ENCODE results near the gene ANXA1. TPM values are rescaled to one million over a fixed set of nuclear protein-coding genes. Genes with fewer than 3 reads are reported as not detected.
A peak's percentile ranks its signal among the peaks of the same experiment; 100 is the strongest.

ANXA1 gene
- total and polyA plus RNA-seq, 2 donors (not counting 1 experiment from before 2014, with no cell fraction given), result 817 to 966 TPM

DNA sequence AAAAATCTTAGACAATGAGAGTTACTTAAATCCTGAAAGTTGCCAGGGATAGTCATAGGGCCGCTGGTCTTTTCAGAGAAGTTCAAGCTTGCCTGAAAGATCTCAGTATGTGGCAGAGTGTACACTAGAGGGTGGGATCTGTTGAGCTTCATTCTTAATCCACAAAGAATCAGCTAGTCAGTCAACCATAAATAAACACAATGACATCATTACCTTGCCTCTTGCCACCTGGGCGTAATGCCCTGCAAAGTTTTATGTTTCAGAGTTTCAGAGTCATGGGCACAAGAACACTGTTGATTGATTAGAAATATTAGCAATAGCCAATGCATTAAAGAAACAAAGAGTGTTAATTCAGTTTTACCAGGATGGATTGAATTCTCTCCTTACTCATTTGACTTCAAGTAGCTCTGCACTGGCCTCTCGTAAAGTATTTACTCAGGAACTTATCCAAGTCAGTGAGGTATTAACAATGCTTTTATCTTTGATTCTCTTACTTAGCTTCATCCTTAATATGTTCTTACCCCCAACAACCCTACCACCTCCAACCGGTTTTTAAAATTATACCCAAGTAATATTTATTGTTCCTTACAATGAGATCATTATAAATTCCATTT, 14.3 kb upstream of the ANXA1 start:
- Histone ChIP-seq H3K4me3 (replicated peaks in 1 of 4; ENCODE audit: control extremely low read depth in 1 of 4, insufficient read depth in 1 of 4, low read depth in 3 of 4, low read length in 4 of 4) (no peak overlapping the region), H3K27ac (ENCODE audit: insufficient read depth, low read length) (no peak overlapping the region), H3K4me2 (ENCODE audit: extremely low read depth, insufficient read depth, low read length) (no peak overlapping the region), H3K9ac (ENCODE audit: insufficient read depth, low read length) (no peak overlapping the region), H3K36me3 (ENCODE audit: control insufficient read depth, insufficient read depth, low read length) (no peaks in the 10 kb centered on the region), H3K4me1 (ENCODE audit: control insufficient read depth, extremely low read depth, insufficient read depth, low read length) (no peaks in the 10 kb centered on the region), H2AFZ (ENCODE audit: low read length) (no peak overlapping the region), H3K79me2 (ENCODE audit: control insufficient read depth, insufficient read depth, low read length) (no peaks in the 10 kb centered on the region), H3K9me3 (ENCODE audit: control insufficient read depth, insufficient read depth, low read depth, low read length) (no peaks in the 10 kb centered on the region), H3K27me3 (ENCODE audit: control insufficient read depth, insufficient read depth, low read length) (no peaks in the 10 kb centered on the region), H4K20me1 (ENCODE audit: control insufficient read depth, extremely low read depth, insufficient read depth, low read length) (no peaks in the 10 kb centered on the region)
- TF ChIP-seq CTCF (conservative IDR thresholded peaks at IDR 0.05 in 1 of 2, IDR thresholded peaks at IDR 0.05 in 1 of 2; ENCODE audit: low read depth in 1 of 2, low read length in 2 of 2) (no peak), EZH2 (IDR thresholded peaks at IDR 0.05; ENCODE audit: low read length, missing control alignments) (no peak)
- peak in 1 of 2 donors; percentile 69 for DNase-seq (ENCODE audit: low read depth in 2 of 2)

DNA sequence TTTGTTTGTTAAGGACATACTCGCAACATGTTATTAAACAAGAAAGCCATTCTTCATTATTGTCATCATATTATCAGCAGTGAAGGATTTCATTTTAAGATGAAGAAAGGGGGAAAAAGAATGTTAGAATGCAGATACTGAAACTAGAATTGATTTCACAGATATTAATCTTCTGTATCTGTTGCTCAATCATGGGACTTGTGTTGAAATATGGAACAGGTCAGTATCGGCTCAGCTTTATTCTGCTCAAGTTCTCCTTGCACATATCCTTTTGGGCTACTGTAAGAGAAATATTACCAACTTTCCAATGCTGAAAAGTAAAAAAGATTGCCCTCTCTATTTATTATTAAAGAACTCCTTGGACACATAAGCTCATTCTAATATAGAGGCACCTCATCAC, 13.8 kb upstream of the ANXA1 start:
- H3K9ac ChIP-seq (ENCODE audit: insufficient read depth, low read length), result no peak overlapping the region
- H3K79me2 ChIP-seq (ENCODE audit: control insufficient read depth, insufficient read depth, low read length), result no peaks in the 10 kb centered on the region
- no peaks in the 10 kb centered on the region for H3K4me1 ChIP-seq (ENCODE audit: control insufficient read depth, extremely low read depth, insufficient read depth, low read length)
- H3K4me3 ChIP-seq (replicated peaks in 1 of 4; ENCODE audit: control extremely low read depth in 1 of 4, insufficient read depth in 1 of 4, low read depth in 3 of 4, low read length in 4 of 4), result no peak overlapping the region
- no peak overlapping the region for H3K27ac ChIP-seq (ENCODE audit: insufficient read depth, low read length)
- H3K27me3 ChIP-seq (ENCODE audit: control insufficient read depth, insufficient read depth, low read length), result no peaks in the 10 kb centered on the region
- H4K20me1 ChIP-seq (ENCODE audit: control insufficient read depth, extremely low read depth, insufficient read depth, low read length), result no peaks in the 10 kb centered on the region
- no peaks in the 10 kb centered on the region for H3K36me3 ChIP-seq (ENCODE audit: control insufficient read depth, insufficient read depth, low read length)
- no peak for DNase-seq (ENCODE audit: low read depth in 2 of 2)
- no peak overlapping the region for H3K4me2 ChIP-seq (ENCODE audit: extremely low read depth, insufficient read depth, low read length)
- no peaks in the 10 kb centered on the region for H3K9me3 ChIP-seq (ENCODE audit: control insufficient read depth, insufficient read depth, low read depth, low read length)
- TF ChIP-seq EZH2 (IDR thresholded peaks at IDR 0.05; ENCODE audit: low read length, missing control alignments) (no peak), CTCF (conservative IDR thresholded peaks at IDR 0.05 in 1 of 2, IDR thresholded peaks at IDR 0.05 in 1 of 2; ENCODE audit: low read depth in 1 of 2, low read length in 2 of 2) (no peak)
- no peak overlapping the region for H2AFZ ChIP-seq (ENCODE audit: low read length)

- Histone ChIP-seq H3K27ac (ENCODE audit: insufficient read depth, low read length) (no peak overlapping the region), H3K4me2 (ENCODE audit: extremely low read depth, insufficient read depth, low read length) (no peak overlapping the region), H3K9ac (ENCODE audit: insufficient read depth, low read length) (no peak overlapping the region), H3K36me3 (ENCODE audit: control insufficient read depth, insufficient read depth, low read length) (no peaks in the 10 kb centered on the region), H3K27me3 (ENCODE audit: control insufficient read depth, insufficient read depth, low read length) (no peaks in the 10 kb centered on the region), H3K4me1 (ENCODE audit: control insufficient read depth, extremely low read depth, insufficient read depth, low read length) (no peaks in the 10 kb centered on the region), H3K79me2 (ENCODE audit: control insufficient read depth, insufficient read depth, low read length) (no peaks in the 10 kb centered on the region), H3K4me3 (replicated peaks in 1 of 4; ENCODE audit: control extremely low read depth in 1 of 4, insufficient read depth in 1 of 4, low read depth in 3 of 4, low read length in 4 of 4) (no peak overlapping the region), H3K9me3 (ENCODE audit: control insufficient read depth, insufficient read depth, low read depth, low read length) (no peaks in the 10 kb centered on the region), H2AFZ (ENCODE audit: low read length) (no peak overlapping the region), H4K20me1 (ENCODE audit: control insufficient read depth, extremely low read depth, insufficient read depth, low read length) (no peaks in the 10 kb centered on the region)
- TF ChIP-seq EZH2 (IDR thresholded peaks at IDR 0.05; ENCODE audit: low read length, missing control alignments), result no peak
- no peak for TF ChIP-seq CTCF (conservative IDR thresholded peaks at IDR 0.05 in 1 of 2, IDR thresholded peaks at IDR 0.05 in 1 of 2; ENCODE audit: low read depth in 1 of 2, low read length in 2 of 2)
- no peak for DNase-seq (ENCODE audit: low read depth in 2 of 2)
Observed at GRCh38 chr9:73138516-73138915, 13.1 kb upstream of the ANXA1 start.
